Measurements from ENCODE around the gene PROZ.

DNA sequence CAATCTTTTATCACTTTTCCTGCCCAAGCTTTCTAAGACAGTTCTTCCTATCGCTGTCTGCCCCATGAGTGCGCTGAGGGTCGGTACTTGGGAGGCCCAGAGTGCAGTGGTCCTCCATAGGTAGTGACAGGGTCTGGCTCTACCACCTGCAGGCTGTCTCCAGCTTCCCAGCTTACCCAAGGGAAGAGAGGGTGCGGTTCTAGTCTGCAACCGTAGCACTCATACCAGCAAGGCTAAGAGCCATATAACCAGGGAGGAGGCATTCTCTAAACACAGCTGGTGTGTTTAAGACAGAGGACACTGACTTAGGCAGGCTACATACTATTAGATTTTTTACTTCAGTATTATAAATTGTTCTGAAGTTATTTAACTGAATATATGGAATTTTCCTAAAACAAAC, 8.2 kb downstream of the PROZ start:
- TF ChIP-seq, protein P1, sequence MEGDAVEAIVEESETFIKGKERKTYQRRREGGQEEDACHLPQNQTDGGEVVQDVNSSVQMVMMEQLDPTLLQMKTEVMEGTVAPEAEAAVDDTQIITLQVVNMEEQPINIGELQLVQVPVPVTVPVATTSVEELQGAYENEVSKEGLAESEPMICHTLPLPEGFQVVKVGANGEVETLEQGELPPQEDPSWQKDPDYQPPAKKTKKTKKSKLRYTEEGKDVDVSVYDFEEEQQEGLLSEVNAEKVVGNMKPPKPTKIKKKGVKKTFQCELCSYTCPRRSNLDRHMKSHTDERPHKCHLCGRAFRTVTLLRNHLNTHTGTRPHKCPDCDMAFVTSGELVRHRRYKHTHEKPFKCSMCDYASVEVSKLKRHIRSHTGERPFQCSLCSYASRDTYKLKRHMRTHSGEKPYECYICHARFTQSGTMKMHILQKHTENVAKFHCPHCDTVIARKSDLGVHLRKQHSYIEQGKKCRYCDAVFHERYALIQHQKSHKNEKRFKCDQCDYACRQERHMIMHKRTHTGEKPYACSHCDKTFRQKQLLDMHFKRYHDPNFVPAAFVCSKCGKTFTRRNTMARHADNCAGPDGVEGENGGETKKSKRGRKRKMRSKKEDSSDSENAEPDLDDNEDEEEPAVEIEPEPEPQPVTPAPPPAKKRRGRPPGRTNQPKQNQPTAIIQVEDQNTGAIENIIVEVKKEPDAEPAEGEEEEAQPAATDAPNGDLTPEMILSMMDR (IDR thresholded peaks at IDR 0.05) = no peak
- TF ChIP-seq JUND (IDR thresholded peaks at IDR 0.05) (no peak), RFX5 (IDR thresholded peaks at IDR 0.05; ENCODE audit: low read length) (no peak), EZH2phosphoT487 (IDR thresholded peaks at IDR 0.05; ENCODE audit: borderline replicate concordance, low read depth) (no peak), RAD21 (IDR thresholded peaks at IDR 0.05; ENCODE audit: low read length) (no peak), TAF1 (IDR thresholded peaks at IDR 0.05; ENCODE audit: borderline replicate concordance, low read depth, low read length) (no peak), FOXM1 (IDR thresholded peaks at IDR 0.05; ENCODE audit: low read depth) (no peak), POLR2AphosphoS5 (IDR thresholded peaks at IDR 0.05; ENCODE audit: low read depth, low read length) (no peak), RXRA (IDR thresholded peaks at IDR 0.05; ENCODE audit: borderline replicate concordance, low read depth) (no peak), MXI1 (IDR thresholded peaks at IDR 0.05; ENCODE audit: low read depth, low read length) (no peak), MEF2A (IDR thresholded peaks at IDR 0.05; ENCODE audit: borderline replicate concordance, low read depth) (no peak)
- TF ChIP-seq, protein P2, sequence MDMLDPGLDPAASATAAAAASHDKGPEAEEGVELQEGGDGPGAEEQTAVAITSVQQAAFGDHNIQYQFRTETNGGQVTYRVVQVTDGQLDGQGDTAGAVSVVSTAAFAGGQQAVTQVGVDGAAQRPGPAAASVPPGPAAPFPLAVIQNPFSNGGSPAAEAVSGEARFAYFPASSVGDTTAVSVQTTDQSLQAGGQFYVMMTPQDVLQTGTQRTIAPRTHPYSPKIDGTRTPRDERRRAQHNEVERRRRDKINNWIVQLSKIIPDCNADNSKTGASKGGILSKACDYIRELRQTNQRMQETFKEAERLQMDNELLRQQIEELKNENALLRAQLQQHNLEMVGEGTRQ (IDR thresholded peaks at IDR 0.05; ENCODE audit: borderline replicate concordance, low read depth, low read length) = no peak
- TF ChIP-seq, protein P3, sequence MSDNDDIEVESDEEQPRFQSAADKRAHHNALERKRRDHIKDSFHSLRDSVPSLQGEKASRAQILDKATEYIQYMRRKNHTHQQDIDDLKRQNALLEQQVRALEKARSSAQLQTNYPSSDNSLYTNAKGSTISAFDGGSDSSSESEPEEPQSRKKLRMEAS (IDR thresholded peaks at IDR 0.05; ENCODE audit: low read depth) = no peak
- TF ChIP-seq, protein P4, sequence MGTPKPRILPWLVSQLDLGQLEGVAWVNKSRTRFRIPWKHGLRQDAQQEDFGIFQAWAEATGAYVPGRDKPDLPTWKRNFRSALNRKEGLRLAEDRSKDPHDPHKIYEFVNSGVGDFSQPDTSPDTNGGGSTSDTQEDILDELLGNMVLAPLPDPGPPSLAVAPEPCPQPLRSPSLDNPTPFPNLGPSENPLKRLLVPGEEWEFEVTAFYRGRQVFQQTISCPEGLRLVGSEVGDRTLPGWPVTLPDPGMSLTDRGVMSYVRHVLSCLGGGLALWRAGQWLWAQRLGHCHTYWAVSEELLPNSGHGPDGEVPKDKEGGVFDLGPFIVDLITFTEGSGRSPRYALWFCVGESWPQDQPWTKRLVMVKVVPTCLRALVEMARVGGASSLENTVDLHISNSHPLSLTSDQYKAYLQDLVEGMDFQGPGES (IDR thresholded peaks at IDR 0.05; ENCODE audit: low read depth, low read length) = no peak

Data from SK-N-SH (cell line).